Thyroid gland (tissue), 4 donors: ENCODE results near the gene ASAP2.

Experiments
- CTCF ChIP-seq, 6 experiments: fragments of 200-600 bp in 3 of 6; fragments of 450-650 bp in 3 of 6; sonication (generic) in 3 of 6; IDR thresholded peaks; one replicate each; pipeline ENCODE4 v1.5.1; 2016 to 2019; ENCODE audit warnings: antibody characterized with exemption in 6 of 6, mild to moderate bottlenecking in 2 of 6, inconsistent platforms in 1 of 6, moderate library complexity in 1 of 6
- POLR2A ChIP-seq, 2 donors: fragments of 450-650 bp; IDR thresholded peaks; one replicate each; pipeline ENCODE4 v1.6.1; 2017; ENCODE audit warnings: antibody characterized with exemption in 2 of 2, mild to moderate bottlenecking in 2 of 2, moderate library complexity in 1 of 2

GRCh38 chr2:9264301-9264700, 57.7 kb downstream of the ASAP2 start:
- TF ChIP-seq CTCF (IDR thresholded peaks at IDR 0.05) (no peak), POLR2A (IDR thresholded peaks at IDR 0.05) (no peak)
